ENCODE results near the gene SLC34A2. TPM values are rescaled to one million over a fixed set of nuclear protein-coding genes. Genes with fewer than 3 reads are reported as not detected.

Gene SLC34A2
- total and polyA plus RNA-seq, 11 donors = 0.04 to 5.5 TPM; not detected in 9

DNA sequence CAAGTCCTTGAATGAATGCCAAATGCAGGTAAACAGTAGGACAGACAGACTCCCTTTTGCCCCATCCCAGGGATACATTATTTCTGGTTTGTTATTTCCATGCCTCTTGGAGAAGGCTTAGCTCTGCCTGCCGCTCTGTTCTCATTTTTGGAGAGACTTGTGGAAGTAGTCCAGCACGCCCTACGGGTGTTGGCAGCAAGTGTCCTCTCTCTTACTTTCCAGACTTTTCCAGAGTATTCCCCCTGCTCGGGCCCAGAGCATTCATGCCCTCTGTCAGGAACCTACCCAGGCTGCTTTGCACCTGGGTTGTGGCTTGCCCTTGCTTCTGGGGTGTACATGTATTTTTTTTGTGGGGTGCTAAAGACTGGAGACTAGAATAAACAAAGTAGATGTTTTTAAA is 15.3 kb downstream of the SLC34A2 start:
- Histone ChIP-seq H3K9me3 (no peaks in the 10 kb centered on the region), H3K27me3 (peaks cover 0 to 4% (median 0%) of the 10 kb centered on the region in 9 donors), H3K27ac (no peak overlapping the region), H3K4me3 (no peak overlapping the region), H3K36me3 (no peaks in the 10 kb centered on the region), H3K4me1 (no peaks in the 10 kb centered on the region)
- TF ChIP-seq, protein P1, sequence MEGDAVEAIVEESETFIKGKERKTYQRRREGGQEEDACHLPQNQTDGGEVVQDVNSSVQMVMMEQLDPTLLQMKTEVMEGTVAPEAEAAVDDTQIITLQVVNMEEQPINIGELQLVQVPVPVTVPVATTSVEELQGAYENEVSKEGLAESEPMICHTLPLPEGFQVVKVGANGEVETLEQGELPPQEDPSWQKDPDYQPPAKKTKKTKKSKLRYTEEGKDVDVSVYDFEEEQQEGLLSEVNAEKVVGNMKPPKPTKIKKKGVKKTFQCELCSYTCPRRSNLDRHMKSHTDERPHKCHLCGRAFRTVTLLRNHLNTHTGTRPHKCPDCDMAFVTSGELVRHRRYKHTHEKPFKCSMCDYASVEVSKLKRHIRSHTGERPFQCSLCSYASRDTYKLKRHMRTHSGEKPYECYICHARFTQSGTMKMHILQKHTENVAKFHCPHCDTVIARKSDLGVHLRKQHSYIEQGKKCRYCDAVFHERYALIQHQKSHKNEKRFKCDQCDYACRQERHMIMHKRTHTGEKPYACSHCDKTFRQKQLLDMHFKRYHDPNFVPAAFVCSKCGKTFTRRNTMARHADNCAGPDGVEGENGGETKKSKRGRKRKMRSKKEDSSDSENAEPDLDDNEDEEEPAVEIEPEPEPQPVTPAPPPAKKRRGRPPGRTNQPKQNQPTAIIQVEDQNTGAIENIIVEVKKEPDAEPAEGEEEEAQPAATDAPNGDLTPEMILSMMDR (IDR thresholded peaks at IDR 0.05) = no peak
- no peak for TF ChIP-seq POLR2A (IDR thresholded peaks at IDR 0.05)
- ATAC-seq (no peak), DNase-seq (no peak)
- intact Hi-C loops (cut with DNase I) = no loop called here
- 47 to 60% (median 53%) methylated on average over 4 of the region's 4 CpGs for WGBS, 4 donors

DNA sequence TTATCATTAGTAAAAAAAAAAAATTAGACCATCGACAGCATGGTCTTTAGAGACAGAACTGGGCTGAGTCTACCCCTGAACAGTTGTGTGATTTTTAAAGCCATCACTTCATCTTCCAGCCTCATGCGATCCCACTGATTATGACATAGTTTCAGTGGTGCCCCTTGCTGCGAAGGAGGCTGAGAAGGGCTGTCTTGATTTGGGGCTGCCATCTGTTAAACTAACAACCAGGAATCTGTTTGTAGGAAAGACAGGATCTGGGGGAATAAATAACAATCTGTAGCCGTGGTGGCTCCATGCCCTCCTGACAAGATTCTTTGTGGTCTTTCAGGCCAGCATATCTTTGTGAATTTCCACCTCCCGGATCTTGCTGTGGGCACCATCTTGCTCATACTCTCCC is 17.1 kb downstream of the SLC34A2 start:
- Histone ChIP-seq H3K4me3 (no peak overlapping the region), H3K27ac (no peak overlapping the region), H3K36me3 (no peaks in the 10 kb centered on the region), H3K27me3 (peaks cover 0 to under 1% (median 0%) of the 10 kb centered on the region in 9 donors), H3K9me3 (no peaks in the 10 kb centered on the region), H3K4me1 (no peaks in the 10 kb centered on the region)
- 87 to 94% (median 92%) methylated on average over 5 of the region's 5 CpGs for WGBS, 4 donors
- intact Hi-C loops (cut with DNase I) = no loop called here
- TF ChIP-seq, protein P1 (IDR thresholded peaks at IDR 0.05) = no peak
- TF ChIP-seq POLR2A (IDR thresholded peaks at IDR 0.05) = no peak
- ATAC-seq = no peak
- DNase-seq = no peak

DNA sequence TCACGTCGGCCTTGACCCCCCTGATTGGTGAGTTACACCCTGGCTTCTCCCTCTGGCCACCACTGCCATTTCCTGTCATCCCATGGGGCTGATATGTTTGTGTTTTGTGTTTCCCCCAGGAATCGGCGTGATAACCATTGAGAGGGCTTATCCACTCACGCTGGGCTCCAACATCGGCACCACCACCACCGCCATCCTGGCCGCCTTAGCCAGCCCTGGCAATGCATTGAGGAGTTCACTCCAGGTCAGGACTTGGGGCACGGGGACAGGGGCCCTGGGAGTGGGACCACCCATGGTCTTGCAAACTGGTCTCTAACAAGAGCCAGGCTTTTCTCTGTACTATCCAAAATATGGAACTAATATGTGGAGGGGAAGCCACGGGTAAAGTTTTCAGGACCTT is 18.7 kb downstream of the SLC34A2 start:
- Histone ChIP-seq H3K27me3 (no peaks in the 10 kb centered on the region), H3K4me3 (no peak overlapping the region), H3K27ac (no peak overlapping the region), H3K36me3 (no peaks in the 10 kb centered on the region), H3K4me1 (no peaks in the 10 kb centered on the region), H3K9me3 (no peaks in the 10 kb centered on the region)
- ATAC-seq (no peak), DNase-seq (no peak)
- TF ChIP-seq, protein P1 (IDR thresholded peaks at IDR 0.05) = no peak
- TF ChIP-seq POLR2A (IDR thresholded peaks at IDR 0.05) = no peak
- WGBS, 4 donors = 86 to 89% (median 88%) methylated on average over 10 of the region's 10 CpGs
- intact Hi-C loops (cut with DNase I) = no loop called here

DNA sequence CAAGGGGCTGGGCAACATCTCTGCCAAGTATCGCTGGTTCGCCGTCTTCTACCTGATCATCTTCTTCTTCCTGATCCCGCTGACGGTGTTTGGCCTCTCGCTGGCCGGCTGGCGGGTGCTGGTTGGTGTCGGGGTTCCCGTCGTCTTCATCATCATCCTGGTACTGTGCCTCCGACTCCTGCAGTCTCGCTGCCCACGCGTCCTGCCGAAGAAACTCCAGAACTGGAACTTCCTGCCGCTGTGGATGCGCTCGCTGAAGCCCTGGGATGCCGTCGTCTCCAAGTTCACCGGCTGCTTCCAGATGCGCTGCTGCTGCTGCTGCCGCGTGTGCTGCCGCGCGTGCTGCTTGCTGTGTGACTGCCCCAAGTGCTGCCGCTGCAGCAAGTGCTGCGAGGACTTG is 20.6 kb downstream of the SLC34A2 start:
- Histone ChIP-seq H3K27me3 (no peaks in the 10 kb centered on the region), H3K9me3 (no peaks in the 10 kb centered on the region), H3K36me3 (no peaks in the 10 kb centered on the region), H3K4me3 (no peak overlapping the region), H3K4me1 (no peaks in the 10 kb centered on the region), H3K27ac (no peak overlapping the region)
- intact Hi-C loops (cut with DNase I) = no loop called here
- no peak for ATAC-seq
- TF ChIP-seq, protein P1 (IDR thresholded peaks at IDR 0.05) = no peak
- TF ChIP-seq POLR2A (IDR thresholded peaks at IDR 0.05) = no peak
- 90 to 94% (median 93%) methylated on average over 27 to 30 of the region's 30 CpGs for WGBS, 4 donors
- no peak for DNase-seq
